Measurements from ENCODE around the gene KIAA0513.
"Not testable (repeated sequence)": the region's sequence is repeated elsewhere in the genome, so short reads cannot be mapped to it uniquely, and the experiment has no call there.

The KIAA0513 gene

DNA sequence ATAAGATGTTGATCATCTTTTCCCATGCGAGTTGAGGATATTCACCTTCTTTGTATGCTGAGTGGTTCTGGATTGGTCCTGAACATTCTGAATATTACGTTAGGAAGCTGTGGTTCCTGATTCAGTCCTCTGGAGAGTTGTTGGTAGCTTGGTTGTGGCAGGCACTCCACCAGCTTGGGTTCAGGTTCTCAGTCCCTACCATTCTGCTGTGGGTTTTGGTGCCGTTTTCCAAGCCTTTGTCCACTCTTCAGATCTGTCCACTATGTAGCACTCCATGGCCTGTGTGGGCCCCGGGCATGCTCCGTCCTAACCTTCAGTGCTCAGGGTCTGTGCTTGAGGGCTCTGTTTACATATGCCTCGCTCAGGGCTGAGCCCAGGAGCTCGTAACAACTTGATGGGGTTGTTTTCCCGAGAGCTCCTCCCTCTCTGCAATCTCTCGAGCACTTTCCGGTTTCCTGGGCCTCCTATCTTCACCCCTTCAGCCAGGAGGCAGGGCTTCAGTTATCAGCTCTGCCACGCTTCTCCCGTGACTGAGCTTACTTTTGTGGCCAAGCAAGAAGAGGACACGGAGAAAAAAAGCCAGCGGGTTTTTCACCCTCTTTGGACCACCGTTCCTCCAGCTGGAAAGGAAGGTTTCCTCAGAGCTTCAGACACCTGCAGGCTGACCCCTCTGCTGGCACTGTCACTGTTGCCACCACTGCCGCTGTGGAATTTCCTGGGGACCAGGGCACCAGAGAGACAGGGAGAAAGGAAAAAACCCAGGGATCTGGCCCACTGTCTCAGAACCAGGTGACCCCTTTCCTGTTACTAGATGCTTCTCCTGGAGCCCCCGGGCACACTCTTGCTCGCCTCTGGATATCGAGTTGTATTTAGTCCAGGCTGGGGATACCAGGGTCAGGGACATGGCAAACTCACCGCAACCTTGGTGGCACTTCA, 19.6 kb downstream of the KIAA0513 start:
- in situ Hi-C loops (cut with MboI; ENCODE audit: low sequenced_read_pairs): no loop called here

DNA sequence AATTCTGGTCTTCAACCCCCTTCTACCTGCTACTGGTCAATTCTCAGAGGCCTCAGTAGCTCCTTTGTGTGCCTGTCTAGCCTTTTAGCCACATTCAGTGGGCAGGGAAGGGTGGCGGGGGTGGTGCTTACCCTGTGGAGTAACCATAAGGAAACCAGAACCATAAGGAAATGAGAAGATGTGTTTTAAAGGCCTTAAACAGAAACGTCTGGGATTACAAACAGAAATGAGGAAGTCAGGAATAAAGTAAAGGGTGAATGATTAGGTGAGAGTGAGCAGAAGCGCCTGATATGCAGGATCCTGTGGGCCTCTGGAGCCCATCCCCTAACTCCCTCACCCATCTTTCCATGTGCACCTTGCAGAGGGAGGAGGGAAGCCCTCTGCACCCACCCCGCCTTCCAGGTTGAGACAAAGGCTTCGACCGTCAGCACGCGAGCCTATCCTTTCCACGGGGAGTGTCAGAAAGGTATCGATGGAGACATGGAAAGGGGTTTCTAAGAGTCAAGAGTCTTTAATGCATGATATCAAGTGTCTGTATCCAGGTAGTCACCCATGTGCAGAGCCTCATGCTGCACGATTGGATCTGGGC, 20.4 kb downstream of the KIAA0513 start:
- in situ Hi-C loops (cut with MboI; ENCODE audit: low sequenced_read_pairs): no loop called here

DNA sequence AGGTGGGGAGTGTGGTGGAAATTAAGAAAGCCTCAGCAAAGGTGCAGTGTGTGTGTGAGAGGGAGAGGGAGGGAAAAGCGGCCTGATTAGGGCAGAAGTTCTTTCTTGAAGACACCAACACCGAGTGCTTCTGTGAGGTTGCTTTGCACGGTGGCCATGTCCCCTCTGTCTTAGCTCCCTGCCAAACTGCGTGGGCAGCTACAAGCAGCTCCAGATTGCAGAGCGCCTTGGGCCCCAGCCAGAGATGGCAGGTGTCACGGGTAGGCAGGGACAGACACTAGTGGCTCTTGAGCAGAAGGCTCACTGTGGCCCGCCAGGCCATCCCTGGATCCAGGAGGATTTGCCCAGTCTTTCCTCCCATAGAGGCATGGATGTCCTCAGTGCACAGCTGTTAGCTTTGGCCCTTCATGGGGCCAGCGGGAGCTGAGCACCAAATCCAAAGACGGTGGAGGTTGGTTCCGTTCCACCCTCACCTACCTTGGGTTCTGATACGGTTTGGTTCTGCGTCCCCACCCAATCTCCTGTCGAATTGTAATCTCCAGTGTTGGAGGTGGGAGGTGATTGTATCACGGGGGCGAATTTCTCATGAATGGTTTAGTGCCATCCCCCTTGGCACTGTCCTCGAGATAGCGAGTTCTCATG, 21.4 kb downstream of the KIAA0513 start:
- in situ Hi-C loops (cut with MboI; ENCODE audit: low sequenced_read_pairs): no loop called here

DNA sequence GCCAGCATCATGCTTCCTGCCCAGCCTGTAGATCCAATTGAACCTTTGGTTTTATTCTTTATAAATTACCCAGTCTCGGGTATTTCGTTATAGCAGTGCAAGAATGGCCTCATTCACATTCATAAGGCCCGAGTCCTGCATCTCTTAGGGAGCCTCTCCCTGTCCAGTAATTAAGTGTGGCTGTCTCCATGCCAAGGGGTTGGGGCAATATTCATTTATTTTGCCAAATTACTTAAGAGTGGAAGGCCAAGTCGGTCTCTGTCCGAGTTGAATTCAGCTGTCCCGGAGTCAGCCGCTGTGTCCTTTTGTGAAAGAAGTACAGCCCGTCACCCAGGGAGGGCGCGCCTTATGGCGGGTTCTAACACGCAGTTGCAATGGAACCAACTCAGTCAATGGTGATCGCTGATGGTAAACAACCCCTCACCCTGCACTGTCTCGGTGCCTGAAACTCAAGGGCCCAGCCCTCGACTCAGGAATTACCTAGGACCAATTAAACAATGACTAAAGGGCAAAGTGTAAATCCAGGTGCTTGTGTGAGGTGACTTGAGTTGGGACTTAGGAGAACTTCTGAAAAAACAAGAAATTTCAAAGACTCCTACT, 22.2 kb downstream of the KIAA0513 start:
- in situ Hi-C loops (cut with MboI; ENCODE audit: low sequenced_read_pairs): no loop called here

DNA sequence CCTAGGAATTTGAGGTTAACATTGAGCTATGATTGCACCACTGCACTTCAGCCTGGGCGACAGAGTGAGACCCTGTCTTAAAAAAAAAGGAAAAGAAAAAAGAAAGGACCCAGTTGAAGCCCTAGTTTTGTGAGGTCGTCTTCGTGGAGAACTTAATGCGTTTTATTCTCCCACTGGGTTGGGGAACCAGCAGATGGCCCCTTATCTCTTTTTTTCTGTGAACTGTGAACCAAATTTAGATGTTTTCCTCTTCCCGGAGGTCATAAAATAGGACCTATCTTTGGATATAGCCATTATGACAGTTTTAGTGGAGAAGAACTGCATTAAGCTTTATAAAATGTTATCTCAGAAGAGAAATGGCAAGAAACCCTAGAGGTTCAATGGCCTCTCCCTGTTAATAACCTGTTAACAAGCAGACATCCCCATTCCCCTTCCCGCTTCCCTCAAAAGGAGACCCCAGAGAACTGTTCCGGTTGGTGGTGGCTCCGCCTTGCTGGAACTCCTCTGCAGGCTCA, 23.5 kb downstream of the KIAA0513 start:
- in situ Hi-C loops (cut with MboI; ENCODE audit: low sequenced_read_pairs): no loop called here

DNA sequence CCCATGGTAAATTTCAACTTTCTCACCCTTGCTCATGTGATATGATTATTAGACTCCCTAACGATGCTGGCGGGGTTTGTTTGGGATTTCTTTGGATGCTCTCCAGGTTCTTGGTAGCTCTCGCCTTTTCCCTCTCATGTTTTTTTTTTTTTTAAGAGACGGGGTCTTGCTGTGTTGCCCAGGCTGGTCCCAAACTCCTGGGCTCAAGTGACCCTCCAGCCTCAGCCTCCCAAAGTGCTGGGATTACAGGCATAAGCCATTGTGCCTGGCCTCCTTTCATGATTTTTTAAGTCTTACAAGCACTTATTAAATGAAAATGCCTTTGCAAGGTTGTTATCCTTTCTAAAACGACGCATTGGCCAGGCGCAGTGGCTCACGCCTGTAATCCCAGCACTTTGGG, 24.1 kb downstream of the KIAA0513 start:
- in situ Hi-C loops (cut with MboI; ENCODE audit: low sequenced_read_pairs): no loop called here

DNA sequence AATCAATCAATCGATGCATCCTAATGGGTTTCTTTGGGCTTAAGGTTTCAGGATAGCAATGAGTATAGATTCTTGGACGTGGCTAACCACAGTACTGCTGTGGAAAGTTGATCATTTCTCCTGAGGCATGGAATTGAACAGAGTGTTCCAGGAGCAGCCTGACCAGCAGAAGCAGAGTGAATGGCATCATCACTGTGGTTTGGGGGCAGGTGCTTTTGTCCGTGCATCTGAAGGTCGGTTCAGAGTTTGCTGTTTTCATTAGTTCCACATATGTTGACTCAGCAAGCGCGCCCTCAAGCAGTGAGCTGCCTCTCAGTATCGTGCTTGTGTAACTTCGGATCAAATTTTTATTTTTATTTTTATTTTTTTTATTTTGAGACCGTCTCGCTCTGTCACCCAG, 24.9 kb downstream of the KIAA0513 start:
- in situ Hi-C loops (cut with MboI; ENCODE audit: low sequenced_read_pairs): no loop called here

DNA sequence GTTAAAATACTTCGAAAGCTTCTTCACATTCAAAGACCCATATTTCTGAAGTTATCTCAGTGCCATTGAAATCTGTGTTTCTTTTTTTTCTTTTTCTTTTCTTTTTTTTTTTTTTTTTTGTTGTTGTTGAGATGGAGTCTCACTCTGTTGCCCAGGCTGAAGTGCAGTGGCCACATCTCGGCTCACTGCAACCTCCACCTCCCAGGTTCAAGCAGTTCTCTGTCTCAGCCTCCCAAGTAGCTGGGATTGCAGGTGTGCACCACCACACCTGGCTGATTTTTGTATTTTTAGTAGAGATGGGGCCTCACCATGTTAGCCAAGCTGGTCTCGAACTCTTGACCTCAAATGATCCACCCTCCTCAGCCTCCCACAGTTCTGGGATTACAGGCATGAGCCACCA, 26.7 kb downstream of the KIAA0513 start:
- in situ Hi-C loops (cut with MboI; ENCODE audit: low sequenced_read_pairs): not testable (repeated sequence)

DNA sequence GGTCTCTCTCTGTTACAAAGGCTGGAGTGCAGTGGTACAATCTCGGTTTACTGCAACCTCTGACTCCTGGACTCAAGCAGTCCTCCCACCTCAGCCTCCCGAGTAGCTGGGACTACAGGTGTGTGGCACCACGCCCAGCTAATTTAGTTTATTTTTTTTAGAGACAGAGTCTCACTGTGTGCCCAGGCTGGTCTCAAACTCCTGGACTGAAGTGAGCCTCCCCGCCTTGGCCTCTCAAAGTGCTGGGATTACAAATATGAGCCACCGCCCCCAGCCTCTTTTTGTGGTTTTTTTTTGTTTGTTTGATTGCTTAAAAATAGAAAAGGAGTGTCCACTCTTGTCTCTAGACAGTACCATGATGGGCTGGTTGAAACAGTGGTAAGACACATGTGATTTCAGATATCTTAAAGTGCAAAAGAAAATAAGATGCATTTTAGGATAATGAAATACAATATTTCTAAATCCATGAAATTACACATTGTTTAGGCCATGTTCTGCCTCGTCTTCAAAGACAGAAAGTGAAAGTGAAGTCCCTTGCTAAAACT, 27.4 kb downstream of the KIAA0513 start:
- in situ Hi-C loops (cut with MboI; ENCODE audit: low sequenced_read_pairs): no loop called here

DNA sequence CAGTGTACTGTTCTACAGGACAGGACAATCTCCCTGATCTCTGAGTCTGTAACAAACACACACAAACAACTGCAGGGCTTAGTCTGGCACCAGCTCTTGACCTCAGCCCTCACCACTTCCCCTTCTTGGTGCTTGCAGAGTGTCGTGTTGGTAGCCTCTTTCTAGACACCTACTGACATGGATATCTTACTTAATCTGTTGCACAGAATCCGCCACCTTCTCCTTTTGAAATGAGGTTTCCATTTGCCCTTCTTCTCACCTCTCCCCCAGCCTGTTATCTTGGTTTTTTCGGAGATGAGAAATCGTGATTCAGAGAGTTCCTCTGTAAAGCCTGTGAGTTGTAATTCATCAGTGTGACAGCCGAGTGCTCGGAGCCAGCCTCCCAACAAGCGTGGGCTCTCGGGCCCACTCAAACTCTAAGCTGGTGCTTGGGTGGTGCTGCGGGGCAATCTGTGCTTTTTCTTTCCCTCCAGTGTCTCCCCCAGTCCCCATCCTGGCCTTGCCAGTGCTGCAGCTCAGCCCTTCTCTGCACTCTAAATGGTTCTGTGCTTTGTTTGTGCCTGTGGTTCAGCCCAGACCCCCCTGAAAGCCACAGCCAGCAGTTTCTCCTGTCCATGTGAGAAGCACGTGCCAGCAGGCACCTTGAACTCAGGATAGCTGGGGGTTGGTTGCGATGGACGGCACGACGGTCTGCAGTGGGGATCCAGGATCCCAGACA, 28.1 kb downstream of the KIAA0513 start:
- in situ Hi-C loops (cut with MboI; ENCODE audit: low sequenced_read_pairs): no loop called here

DNA sequence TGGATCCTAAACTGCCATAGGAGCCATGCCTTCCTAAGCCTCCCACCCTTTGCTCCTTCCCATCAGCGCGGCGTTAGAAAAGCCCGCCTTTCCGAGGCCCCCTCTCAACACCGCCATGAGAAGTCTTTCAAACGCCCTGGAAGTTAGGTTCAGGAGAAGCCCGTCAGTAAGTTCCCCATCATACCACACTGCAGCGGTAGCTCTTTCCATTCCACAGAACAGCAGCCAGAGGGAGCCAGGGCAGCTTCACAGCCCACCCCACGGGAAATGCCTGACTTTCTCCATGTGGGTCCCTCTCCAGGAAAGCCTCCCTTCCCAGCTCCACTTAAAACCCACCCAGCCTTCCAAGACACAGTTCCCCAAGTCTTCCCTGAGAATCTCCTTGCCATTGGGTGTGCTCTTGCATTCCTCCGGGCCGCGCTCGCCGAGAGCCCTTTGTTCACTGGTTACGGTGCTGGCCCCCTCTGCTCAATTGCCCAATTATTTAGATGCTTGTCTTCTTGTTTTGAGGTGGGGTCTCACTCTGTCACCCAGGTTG, 28.7 kb downstream of the KIAA0513 start:
- in situ Hi-C loops (cut with MboI; ENCODE audit: low sequenced_read_pairs): no loop called here

DNA sequence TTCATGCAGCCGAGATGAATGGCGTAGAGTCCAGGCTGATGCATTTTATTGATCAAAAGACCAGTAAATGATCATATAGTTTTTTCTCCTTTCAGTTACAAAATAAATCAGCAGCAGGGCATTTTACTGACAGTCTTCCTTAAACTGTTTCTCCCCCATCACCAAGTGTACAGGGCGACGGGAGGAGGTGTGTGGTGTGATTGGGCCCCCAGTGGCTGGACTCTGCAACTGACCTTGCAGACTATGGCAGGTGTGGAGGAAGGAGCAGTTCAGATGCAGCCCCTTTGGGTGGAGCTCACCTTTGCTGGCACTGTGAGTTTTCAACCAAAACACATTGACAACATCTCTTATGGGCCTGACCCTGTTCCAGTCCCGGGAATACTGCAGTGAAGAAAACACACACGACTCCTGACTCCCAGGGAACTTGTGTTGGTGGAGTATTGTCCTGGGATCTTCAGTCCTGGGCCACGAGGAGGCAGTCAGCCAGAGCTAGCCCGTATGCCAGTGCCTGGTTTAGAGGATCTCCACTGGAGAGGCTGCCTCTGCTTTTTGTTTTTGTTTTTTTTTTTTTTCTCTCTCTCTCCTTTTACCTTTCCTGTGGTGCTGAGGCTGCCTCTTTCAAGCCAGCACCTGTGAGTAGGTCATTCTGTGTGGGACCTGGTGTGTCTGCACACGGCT, 29.8 kb downstream of the KIAA0513 start:
- in situ Hi-C loops (cut with MboI; ENCODE audit: low sequenced_read_pairs): no loop called here

DNA sequence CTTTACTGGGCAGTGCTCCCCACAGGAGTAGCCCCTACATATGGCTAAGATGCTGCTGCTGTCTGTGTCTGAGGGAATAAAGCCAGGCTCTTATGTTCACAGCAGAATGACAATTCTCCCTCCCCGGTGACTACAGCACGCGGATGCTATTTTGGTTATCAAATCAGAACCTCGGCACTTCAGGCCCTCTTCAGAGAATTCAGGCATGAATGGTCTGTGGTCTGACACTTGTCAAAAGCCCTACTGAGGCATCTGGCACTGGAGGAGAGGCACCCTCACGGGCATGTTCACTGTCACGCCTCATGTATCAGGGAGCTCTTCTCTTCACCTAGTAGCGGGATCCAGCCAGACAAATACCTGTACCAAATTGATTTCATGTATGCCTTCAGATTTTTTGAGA, 30.4 kb downstream of the KIAA0513 start:
- in situ Hi-C loops (cut with MboI; ENCODE audit: low sequenced_read_pairs): no loop called here

DNA sequence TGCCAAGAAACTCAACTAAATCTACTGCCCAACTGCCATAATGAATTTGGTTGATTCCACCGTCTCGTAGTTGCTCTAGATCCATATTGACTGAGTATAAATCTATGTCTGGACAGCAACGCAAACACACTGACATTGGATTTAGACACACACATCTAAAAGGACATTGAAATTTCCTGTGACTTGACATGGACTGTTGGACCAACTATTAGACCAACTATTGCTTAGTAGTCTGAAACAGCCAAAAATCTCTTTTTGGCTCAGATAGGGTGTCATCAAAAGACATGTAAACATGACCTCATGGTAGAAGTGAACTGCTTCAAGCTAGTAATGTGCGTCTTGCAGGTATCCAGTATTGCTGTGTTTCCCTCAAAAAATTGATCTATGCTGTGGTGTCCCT, 31.3 kb downstream of the KIAA0513 start:
- in situ Hi-C loops (cut with MboI; ENCODE audit: low sequenced_read_pairs): no loop called here

DNA sequence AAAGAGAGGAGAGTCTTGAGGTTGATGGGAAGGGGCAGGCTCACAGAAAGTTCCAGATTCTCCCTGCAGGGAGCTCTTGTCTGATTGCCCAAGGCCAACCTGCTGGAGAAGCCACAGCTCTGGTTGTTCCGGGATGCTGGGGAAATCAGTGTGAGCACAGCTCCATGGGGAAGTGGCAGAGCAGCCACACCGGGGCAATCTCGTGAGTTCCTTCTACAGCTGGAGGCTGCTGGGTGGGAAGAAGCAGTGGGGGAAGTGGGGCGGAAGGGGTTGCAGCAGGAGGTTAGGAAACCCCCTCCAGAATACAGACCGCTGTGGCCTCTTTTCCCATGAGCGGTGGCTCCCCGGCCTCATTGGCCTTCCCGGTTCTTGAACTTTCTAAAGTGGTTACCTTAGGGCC, 34.0 kb downstream of the KIAA0513 start:
- in situ Hi-C loops (cut with MboI; ENCODE audit: low sequenced_read_pairs): no loop called here

DNA sequence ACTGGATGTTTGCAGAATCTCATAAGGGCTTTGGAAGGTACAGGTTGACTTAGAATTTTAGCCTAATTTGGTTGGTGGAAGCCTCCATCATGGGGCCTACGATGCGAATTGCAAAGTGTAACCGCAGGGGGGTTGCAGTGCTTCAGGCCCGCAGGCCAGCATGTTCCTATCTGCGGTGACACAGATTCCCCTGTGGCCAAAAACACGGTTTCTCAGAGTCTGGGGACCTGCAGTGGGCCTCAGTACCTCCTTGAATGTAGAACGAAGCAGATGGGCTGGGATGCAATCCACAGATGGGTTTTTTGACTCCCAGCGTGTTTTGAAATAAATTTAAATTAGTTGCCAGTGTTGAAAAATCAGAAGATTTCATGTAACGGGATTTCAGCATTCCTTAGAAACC, 34.7 kb downstream of the KIAA0513 start:
- in situ Hi-C loops (cut with MboI; ENCODE audit: low sequenced_read_pairs): no loop called here

DNA sequence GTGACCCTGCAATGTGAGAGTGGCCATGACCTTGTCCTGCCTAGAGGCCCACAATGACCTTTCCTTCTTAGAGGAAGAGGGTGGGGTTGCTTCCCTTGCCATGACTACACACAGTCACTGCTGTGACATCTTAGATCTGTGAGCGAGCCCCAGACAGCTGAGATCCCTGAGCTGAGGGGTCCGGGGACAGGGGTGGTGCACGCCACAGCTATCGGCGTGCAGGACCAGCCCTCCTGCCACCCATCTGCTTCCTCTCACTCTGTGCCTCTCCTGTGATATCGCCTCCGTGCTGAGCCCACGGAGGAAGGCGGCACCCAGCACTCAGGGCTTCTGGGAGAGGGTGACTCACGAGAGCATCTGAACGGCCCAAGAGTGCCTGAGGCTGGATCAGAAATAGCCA, 35.2 kb downstream of the KIAA0513 start:
- in situ Hi-C loops (cut with MboI; ENCODE audit: low sequenced_read_pairs): no loop called here

DNA sequence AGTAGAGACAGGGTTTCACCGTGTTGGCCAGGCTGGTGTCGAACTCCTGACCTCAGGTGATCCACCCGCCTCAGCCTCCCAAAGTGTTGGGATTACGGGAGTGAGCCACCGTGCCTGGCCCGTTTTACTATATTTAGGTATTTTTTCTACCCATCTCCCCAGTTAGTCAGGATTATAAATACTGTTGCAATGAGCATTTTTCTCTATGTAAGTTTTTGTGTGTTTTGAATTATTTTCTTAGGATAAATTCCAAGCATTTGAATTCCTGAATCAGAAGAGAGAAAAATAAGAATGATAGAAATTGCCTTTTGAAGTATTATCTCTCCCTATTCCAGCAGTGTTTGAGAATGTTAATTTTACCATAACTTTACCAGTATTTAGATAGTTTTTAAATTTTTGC, 36.6 kb downstream of the KIAA0513 start:
- in situ Hi-C loops (cut with MboI; ENCODE audit: low sequenced_read_pairs): no loop called here

DNA sequence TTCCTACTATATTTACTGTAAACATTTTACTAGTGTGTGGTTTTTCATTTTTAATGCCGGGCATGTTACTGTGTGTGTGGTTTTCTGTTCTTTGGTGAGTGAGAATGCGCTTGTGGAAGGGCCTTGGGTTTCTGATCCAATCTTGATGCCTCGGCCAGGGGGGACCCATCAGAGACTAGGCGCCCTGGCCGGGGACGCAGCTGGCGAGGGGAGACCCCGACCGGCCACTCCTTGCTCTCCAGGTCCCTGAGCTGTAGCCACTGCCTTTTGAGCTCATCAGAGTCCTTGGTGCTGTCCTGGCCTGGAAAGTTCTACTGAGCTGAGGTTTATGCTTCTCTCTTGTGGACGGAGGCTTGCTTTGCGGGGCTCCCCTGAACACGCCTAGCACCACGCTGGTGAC, 37.5 kb downstream of the KIAA0513 start:
- in situ Hi-C loops (cut with MboI; ENCODE audit: low sequenced_read_pairs): no loop called here

All from hTERT RPE-1 (cell line).